Prostate gland (tissue), 2 donors: Measurements from ENCODE around the gene FUZ. TPM values are rescaled to one million over a fixed set of nuclear protein-coding genes. Genes with fewer than 3 reads are reported as not detected.

ENCODE experiments used
- DNase-seq: peaks from one replicate; pipeline ENCODE4 v3.0.0-alpha.2; 2019; ENCODE audit warnings: low spot score
- H3K27ac ChIP-seq, 2 donors: fragments of 200-600 bp; sonication (generic); 2 replicates each; pipeline ENCODE4 v1.5.1; 2017 to 2019
- H3K27me3 ChIP-seq: fragments of 200-600 bp; sonication (generic); replicated peaks from 2 replicates; pipeline ENCODE4 v1.5.1; 2019; ENCODE audit not compliant: insufficient read depth
- H3K36me3 ChIP-seq, 2 donors: fragments of 200-600 bp; sonication (generic); 1 replicate in 1 of 2; 2 replicates in 1 of 2; pipeline versions ENCODE4 v1.5.1 to v1.8.1; 2017 to 2019
- H3K4me1 ChIP-seq: fragments of 200-600 bp; sonication (generic); replicated peaks from 2 replicates; pipeline ENCODE4 v1.5.1; 2019
- H3K4me3 ChIP-seq, 2 donors: fragments of 200-600 bp; sonication (generic); 2 replicates each; pipeline ENCODE4 v1.5.1; 2017 to 2019
- H3K9me3 ChIP-seq: fragments of 200-600 bp; sonication (generic); 2 replicates; pipeline ENCODE4 v1.5.1; 2017
- POLR2A ChIP-seq: fragments of 450-650 bp; IDR thresholded peaks from one replicate; pipeline ENCODE4 v1.6.1; 2016; ENCODE audit warnings: antibody characterized with exemption, mild to moderate bottlenecking
- POLR2AphosphoS5 ChIP-seq: sonication (generic); formaldehyde crosslinking; IDR thresholded peaks from one replicate; pipeline ENCODE4 v1.6.1; 2017; ENCODE audit warnings: antibody characterized with exemption
- WGBS: methylation state at CpG from one replicate; pipeline ENCODE4 v1.1.5; 2018; 5-methylcytosine and 5-hydroxymethylcytosine counted together
- intact Hi-C: fragments of 100-400 bp; cut with DNase I; formaldehyde crosslinking; loops from one replicate; pipeline ENCODE4 v1.14.2; 2022
- total RNA-seq, 2 donors: library from RNA; depleted of rRNA; stranded (reverse); fragments of >200 nt; gene quantifications; one replicate each; pipeline ENCODE4 v1.1.0, GENCODE V29; 2016
- TF ChIP-seq, protein P1 (sequence below), 4 experiments: fragments of 200-600 bp in 2 of 4; fragments of 450-650 bp in 2 of 4; sonication (generic) in 2 of 4; IDR thresholded peaks; 1 replicate in 3 of 4; 2 replicates in 1 of 4; pipeline ENCODE4 v1.5.1; 2016 to 2019; ENCODE audit warnings: antibody characterized with exemption in 4 of 4, mild to moderate bottlenecking in 2 of 4, moderate library complexity in 2 of 4

Gene FUZ
- total RNA-seq, 2 donors from 2014 or later, result 39.2 to 45.4 TPM

DNA sequence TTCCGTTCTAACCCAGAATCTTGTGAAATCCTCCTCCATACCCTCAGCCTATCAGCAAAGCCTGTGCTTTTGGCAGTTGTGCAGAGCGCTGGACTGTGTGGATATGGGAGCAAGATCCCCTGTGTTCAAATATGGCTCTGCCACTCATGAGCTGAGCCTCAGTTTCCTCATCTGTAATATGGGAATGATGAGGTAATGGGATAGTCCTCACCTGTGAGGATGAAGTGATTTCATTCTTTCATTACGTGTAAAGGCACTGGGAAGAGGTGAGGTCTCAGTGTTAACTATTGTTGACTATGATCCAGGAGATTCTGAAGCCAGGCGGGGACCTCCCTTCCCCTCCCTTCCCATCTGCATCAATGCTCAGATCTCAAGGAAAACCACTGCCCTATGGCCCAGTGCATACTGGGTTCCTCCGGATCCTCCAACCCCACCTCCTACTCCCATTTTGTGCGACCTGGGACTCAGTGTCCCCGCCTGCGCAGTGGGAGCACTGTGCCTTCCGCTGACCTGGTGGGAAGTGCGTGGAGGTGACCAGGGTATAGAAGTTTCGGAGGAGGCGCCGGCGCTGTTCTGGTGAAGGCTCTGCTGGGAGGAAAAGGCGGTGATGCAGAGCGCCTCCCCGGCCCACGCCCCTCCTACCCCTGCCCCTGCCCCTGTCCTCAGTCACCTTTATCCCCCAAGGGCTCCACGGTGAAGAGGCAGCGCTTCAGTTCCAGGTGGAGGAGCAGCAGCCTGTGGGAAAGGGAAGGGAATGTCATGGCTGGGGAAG lies 5.0 kb downstream of the FUZ start:
- WGBS, result 78% methylated on average over 20 of the region's 20 CpGs
- intact Hi-C loops, result loop anchor here (2.0 kb wide), 1 partner anchor 41 kb away; the partner anchor contains the start of gene AP2A1
- TF ChIP-seq POLR2A, result no peak
- TF ChIP-seq, protein P1, sequence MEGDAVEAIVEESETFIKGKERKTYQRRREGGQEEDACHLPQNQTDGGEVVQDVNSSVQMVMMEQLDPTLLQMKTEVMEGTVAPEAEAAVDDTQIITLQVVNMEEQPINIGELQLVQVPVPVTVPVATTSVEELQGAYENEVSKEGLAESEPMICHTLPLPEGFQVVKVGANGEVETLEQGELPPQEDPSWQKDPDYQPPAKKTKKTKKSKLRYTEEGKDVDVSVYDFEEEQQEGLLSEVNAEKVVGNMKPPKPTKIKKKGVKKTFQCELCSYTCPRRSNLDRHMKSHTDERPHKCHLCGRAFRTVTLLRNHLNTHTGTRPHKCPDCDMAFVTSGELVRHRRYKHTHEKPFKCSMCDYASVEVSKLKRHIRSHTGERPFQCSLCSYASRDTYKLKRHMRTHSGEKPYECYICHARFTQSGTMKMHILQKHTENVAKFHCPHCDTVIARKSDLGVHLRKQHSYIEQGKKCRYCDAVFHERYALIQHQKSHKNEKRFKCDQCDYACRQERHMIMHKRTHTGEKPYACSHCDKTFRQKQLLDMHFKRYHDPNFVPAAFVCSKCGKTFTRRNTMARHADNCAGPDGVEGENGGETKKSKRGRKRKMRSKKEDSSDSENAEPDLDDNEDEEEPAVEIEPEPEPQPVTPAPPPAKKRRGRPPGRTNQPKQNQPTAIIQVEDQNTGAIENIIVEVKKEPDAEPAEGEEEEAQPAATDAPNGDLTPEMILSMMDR (IDR thresholded peaks at IDR 0.05), result no peak
- TF ChIP-seq POLR2AphosphoS5, result no peak
- H3K27me3 ChIP-seq, result no peaks in the 10 kb centered on the region
- no peak for DNase-seq
- H3K36me3 ChIP-seq, result no peaks in the 10 kb centered on the region
- peaks cover 6% of the 10 kb centered on the region for H3K4me1 ChIP-seq
- H3K27ac ChIP-seq, result peak overlapping the region; percentile 80 to 81
- peak overlapping the region in 1 of 2 donors; percentile 48 for H3K4me3 ChIP-seq
- no peaks in the 10 kb centered on the region for H3K9me3 ChIP-seq

DNA sequence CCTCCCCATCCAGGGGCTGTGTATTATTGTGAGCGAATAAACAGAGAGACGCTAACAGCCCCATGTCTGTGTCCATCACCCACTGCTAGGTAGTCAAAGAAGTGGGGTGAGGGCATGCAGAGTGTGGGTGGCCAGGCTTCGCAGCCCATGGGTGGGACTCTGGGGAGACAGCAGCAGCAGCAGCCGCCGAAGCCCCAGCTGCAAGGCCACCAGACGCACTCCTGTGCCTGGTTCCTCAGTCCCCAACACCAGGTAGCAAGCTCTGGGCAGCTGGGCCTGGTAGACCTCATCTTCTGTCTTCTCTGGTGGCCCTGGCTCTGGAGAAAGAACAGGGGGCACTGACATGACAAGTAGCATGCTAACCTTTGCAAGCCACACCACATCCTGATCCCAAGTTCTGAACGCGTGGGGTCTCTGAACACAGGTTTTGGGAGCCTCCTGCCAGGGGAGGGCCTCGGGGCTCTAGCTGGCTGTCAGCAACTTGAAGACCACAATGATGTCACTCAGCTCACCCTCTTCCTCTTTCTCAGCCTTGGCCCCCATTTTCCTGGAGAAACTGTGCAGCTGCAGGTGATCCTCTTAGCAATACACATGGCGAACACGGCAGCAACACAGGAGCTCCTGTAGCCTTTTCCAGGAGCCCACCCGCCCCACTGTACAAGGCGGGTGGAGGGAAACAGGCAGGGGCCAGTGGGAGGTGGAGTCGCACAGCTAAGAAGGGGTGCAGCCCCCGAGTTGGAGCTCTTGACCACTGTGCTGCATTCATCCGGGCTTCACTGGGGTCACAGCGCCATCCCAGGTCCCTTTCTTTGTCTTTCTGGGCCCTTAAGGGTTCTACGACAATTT lies 5.8 kb downstream of the FUZ start:
- no peak for DNase-seq
- peaks cover 6% of the 10 kb centered on the region for H3K4me1 ChIP-seq
- intact Hi-C loops, result no loop called here
- no peaks in the 10 kb centered on the region for H3K27me3 ChIP-seq
- no peak overlapping the region for H3K4me3 ChIP-seq
- TF ChIP-seq POLR2AphosphoS5, result no peak
- TF ChIP-seq, protein P1 (IDR thresholded peaks at IDR 0.05), result no peak
- no peak for TF ChIP-seq POLR2A
- H3K27ac ChIP-seq, result no peak overlapping the region
- H3K36me3 ChIP-seq, result no peaks in the 10 kb centered on the region
- H3K9me3 ChIP-seq, result no peaks in the 10 kb centered on the region
- 81% methylated on average over 18 of the region's 18 CpGs for WGBS

DNA sequence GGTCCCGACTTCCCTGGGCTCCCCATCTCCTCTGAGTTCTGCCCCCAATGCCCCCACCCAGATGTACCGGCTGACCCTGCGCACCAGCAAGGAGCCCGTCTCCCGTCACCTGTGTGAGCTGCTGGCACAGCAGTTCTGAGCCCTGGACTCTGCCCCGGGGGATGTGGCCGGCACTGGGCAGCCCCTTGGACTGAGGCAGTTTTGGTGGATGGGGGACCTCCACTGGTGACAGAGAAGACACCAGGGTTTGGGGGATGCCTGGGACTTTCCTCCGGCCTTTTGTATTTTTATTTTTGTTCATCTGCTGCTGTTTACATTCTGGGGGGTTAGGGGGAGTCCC lies 6.5 kb downstream of the FUZ start:
- Histone ChIP-seq H3K27ac (no peak overlapping the region), H3K4me1 (peaks cover 6% of the 10 kb centered on the region), H3K36me3 (no peaks in the 10 kb centered on the region), H3K9me3 (no peaks in the 10 kb centered on the region), H3K27me3 (no peaks in the 10 kb centered on the region), H3K4me3 (no peak overlapping the region)
- 90% methylated on average over 8 of the region's 8 CpGs for WGBS
- DNase-seq, result no peak
- intact Hi-C loops, result no loop called here
- TF ChIP-seq, protein P1 (IDR thresholded peaks at IDR 0.05), result no peak
- TF ChIP-seq POLR2AphosphoS5 (no peak), POLR2A (no peak)

DNA sequence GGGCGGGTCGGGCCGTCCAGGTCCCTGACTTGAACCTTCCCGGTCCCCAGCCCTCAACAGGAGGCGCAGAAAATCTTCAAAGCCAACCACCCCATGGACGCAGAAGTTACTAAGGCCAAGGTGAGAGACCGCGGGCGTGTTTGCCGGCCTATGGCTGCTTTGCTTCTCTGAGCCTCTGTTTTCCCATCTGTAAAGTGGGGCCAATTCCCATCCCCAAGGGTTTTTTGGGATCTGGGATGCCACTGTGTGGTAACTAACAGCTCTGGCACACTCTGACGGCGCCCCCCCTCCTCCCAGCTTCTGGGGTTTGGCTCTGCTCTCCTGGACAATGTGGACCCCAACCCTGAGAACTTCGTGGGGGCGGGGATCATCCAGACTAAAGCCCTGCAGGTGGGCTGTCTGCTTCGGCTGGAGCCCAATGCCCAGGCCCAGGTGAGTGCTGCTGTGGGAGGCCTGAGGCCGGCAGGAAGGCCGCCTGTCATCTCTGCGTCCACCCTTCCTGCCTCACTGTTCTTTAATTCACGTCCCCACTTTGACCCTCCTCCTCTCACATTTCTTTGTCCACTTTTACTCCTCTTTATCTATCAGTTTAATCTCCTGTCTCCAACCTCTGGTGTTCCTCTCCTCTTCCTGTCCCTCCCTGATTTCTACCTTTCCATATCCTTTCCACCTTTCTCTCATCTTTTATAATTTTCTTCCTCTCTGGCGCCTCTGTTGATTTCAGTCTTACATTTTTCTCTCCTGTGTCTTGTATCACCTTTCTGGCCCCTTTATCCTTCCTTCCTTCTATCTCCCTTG lies 7.1 kb downstream of the FUZ start:
- peaks cover 6% of the 10 kb centered on the region for H3K4me1 ChIP-seq
- TF ChIP-seq, protein P1 (IDR thresholded peaks at IDR 0.05), result no peak
- TF ChIP-seq POLR2A (no peak), POLR2AphosphoS5 (no peak)
- intact Hi-C loops, result no loop called here
- H3K9me3 ChIP-seq, result no peaks in the 10 kb centered on the region
- no peak overlapping the region for H3K27ac ChIP-seq
- no peaks in the 10 kb centered on the region for H3K36me3 ChIP-seq
- WGBS, result 81% methylated on average over 19 of the region's 20 CpGs
- no peaks in the 10 kb centered on the region for H3K27me3 ChIP-seq
- no peak for DNase-seq
- no peak overlapping the region for H3K4me3 ChIP-seq
